Lower lobe of right lung (tissue), 2 donors: ENCODE results near the gene ARHGEF28. TPM values are rescaled to one million over a fixed set of nuclear protein-coding genes. Genes with fewer than 3 reads are reported as not detected.
A peak's percentile ranks its signal among the peaks of the same experiment; 100 is the strongest.

Experiments
- ATAC-seq, 2 donors: fragments of 200-7000 bp; cut with Tn5 transposase; one replicate each; pipeline ENCODE4 v1.9.1; 2020 to 2022; ENCODE audit warnings: mild to moderate bottlenecking in 2 of 2, moderate library complexity in 2 of 2
- DNase-seq: peaks from one replicate; pipeline ENCODE4 v3.0.0-alpha.2; 2020
- H3K27ac ChIP-seq: fragments of 200-600 bp; one replicate; pipeline ENCODE4 v1.8.0; 2022
- H3K27me3 ChIP-seq: fragments of 200-600 bp; one replicate; pipeline ENCODE4 v1.8.0; 2022; ENCODE audit warnings: low read depth
- H3K36me3 ChIP-seq: fragments of 200-600 bp; one replicate; pipeline ENCODE4 v1.8.0; 2022; ENCODE audit warnings: mild to moderate bottlenecking
- H3K4me1 ChIP-seq: fragments of 200-600 bp; one replicate; pipeline ENCODE4 v1.8.0; 2022
- H3K4me3 ChIP-seq: fragments of 200-600 bp; one replicate; pipeline ENCODE4 v1.8.0; 2022; ENCODE audit warnings: mild to moderate bottlenecking
- H3K9me3 ChIP-seq: fragments of 200-600 bp; one replicate; pipeline ENCODE4 v1.8.0; 2022
- intact Hi-C: fragments of 100-400 bp; cut with DNase I; formaldehyde crosslinking; loops from one replicate; pipeline ENCODE4 v1.11.0; 2022
- total RNA-seq: library from RNA; stranded (reverse); fragmentation: NEBNext Ultra II Directional; extraction: Animal tissue kit (Norgen Biotek cat#: 25700); gene quantifications from one replicate; pipeline ENCODE4 v1.2.1, GENCODE V29; 2021
- TF ChIP-seq, protein P1 (sequence below): fragments of 200-600 bp; IDR thresholded peaks from one replicate; pipeline ENCODE4 v1.8.0; 2022; ENCODE audit warnings: antibody characterized with exemption, mild to moderate bottlenecking
- donor health status: DM: no; HTN: yes; CAD: no; lungs with severe emphysema.

The ARHGEF28 gene
- total RNA-seq, 1 donor from 2014 or later: 30.4 TPM

DNA sequence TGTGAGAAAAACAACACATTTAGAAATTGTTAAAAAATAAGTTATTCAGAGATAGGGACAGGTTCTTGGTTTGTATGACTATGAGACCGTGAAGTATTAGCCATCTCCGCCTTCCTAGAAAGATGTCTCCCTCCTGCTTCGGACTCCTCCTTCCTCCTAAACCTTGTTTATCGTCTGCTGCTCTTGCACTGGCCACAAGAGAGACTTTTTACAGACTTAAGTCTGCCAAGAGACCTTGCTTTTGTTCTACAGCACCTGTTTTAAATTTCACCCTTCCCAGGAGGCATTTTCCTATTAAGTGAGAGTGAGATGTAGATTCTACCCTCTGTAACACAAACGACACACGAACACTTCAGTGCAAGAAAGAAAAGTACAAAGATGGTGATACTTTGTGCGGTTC, 274.6 kb downstream of the ARHGEF28 start:
- Histone ChIP-seq H3K4me3 (no peak overlapping the region), H3K9me3 (no peaks in the 10 kb centered on the region), H3K27me3 (no peaks in the 10 kb centered on the region), H3K4me1 (peaks cover 19% of the 10 kb centered on the region), H3K27ac (no peak overlapping the region), H3K36me3 (peaks cover 24% of the 10 kb centered on the region)
- DNase-seq: no peak
- TF ChIP-seq, protein P1, sequence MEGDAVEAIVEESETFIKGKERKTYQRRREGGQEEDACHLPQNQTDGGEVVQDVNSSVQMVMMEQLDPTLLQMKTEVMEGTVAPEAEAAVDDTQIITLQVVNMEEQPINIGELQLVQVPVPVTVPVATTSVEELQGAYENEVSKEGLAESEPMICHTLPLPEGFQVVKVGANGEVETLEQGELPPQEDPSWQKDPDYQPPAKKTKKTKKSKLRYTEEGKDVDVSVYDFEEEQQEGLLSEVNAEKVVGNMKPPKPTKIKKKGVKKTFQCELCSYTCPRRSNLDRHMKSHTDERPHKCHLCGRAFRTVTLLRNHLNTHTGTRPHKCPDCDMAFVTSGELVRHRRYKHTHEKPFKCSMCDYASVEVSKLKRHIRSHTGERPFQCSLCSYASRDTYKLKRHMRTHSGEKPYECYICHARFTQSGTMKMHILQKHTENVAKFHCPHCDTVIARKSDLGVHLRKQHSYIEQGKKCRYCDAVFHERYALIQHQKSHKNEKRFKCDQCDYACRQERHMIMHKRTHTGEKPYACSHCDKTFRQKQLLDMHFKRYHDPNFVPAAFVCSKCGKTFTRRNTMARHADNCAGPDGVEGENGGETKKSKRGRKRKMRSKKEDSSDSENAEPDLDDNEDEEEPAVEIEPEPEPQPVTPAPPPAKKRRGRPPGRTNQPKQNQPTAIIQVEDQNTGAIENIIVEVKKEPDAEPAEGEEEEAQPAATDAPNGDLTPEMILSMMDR: no peak
- ATAC-seq: no peak
- intact Hi-C loops: loop anchor here (5.0 kb wide), 1 partner anchor 747 kb away; no protein-coding TSS in a partner anchor

DNA sequence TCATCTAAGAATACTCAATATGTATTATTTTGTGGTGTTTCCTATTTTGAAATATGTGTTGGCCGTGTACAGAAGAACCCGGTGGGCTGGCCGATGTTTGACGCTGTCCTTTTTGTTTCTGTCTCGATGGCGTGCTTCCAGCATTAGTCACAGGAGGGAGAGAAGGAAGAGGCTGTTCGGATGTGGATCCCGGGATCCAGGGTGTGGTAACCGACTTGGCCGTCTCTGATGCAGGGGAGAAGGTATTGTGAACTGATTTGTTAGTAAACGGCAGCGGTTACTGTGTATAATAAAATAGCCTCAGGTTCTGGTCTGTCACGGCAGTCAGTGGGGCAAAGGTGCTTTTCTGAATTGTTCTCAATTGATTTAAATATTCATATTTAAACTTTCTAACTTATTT, 275.0 kb downstream of the ARHGEF28 start:
- no peak for DNase-seq
- no peak overlapping the region for H3K4me3 ChIP-seq
- H3K4me1 ChIP-seq: peaks cover 19% of the 10 kb centered on the region
- TF ChIP-seq, protein P1: no peak
- intact Hi-C loops: loop anchor here (5.0 kb wide), 1 partner anchor 746 kb away; no protein-coding TSS in a partner anchor
- H3K36me3 ChIP-seq: peaks cover 24% of the 10 kb centered on the region
- no peak overlapping the region for H3K27ac ChIP-seq
- H3K27me3 ChIP-seq: no peaks in the 10 kb centered on the region
- no peak for ATAC-seq
- no peaks in the 10 kb centered on the region for H3K9me3 ChIP-seq

DNA sequence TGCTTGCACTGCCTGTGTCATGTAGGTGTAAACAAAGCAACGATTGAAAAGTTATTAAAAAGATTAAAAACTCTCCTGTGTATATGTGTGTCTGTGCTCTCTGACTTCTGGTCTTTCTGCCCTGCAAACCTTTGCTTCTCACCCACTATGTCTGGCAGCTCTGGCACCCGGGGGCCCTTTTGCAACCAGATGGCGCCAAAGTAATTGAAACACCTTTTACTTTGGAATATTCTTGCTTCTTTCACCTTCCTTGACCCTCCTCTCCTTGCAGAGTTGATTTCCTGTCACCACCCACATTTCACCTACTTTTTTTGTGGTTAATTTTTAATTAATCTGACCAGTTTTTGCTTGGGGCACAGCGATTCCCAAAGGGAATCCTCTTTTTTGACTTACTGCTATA, 275.5 kb downstream of the ARHGEF28 start:
- Histone ChIP-seq H3K4me1 (peaks cover 19% of the 10 kb centered on the region), H3K9me3 (no peaks in the 10 kb centered on the region), H3K27me3 (no peaks in the 10 kb centered on the region), H3K36me3 (peaks cover 24% of the 10 kb centered on the region), H3K27ac (no peak overlapping the region), H3K4me3 (no peak overlapping the region)
- ATAC-seq: peak in 1 of 2 donors; percentile 28
- DNase-seq: no peak
- TF ChIP-seq, protein P1: no peak
- intact Hi-C loops: loop anchor here (5.0 kb wide), 1 partner anchor 746 kb away; no protein-coding TSS in a partner anchor

DNA sequence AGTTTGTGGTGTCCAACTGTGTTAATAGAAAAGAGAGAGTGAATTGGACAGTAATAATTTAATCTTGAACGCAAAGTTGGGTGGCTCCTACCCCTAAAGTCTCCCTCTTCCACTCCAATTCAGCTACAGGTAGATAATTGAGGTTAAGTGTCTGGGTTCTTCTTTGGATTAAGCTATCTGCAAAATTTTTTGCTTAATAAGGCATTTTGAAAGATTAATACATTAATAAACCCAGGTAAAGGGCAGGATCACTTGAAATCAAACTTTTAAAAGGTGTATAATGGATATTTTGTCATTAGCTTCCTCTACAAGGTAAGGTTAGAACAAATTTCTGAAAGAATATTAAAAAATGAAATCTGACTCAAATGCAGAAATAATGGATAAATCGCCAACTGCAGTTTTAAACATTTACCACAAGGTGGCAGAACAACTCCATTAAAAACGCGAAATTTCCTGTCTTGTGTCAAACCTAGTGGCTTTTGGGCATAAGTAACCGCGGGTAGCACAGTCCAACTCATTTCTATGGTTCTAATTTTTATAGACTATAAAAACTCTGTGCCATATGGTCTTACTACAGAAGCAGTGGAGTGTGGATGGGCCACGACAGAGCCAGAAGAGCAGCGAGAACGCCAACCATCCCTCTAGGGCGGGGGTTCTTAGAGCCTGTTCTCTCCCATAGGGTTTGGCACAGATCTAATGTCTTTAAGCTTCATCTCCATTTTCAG, 276.5 kb downstream of the ARHGEF28 start:
- Histone ChIP-seq H3K4me3 (no peak overlapping the region), H3K36me3 (peaks cover 24% of the 10 kb centered on the region), H3K9me3 (no peaks in the 10 kb centered on the region), H3K27ac (no peak overlapping the region), H3K4me1 (peaks cover 19% of the 10 kb centered on the region), H3K27me3 (no peaks in the 10 kb centered on the region)
- intact Hi-C loops: loop anchor here (5.0 kb wide), 1 partner anchor 745 kb away; no protein-coding TSS in a partner anchor
- DNase-seq: no peak
- ATAC-seq: peak; percentile 62 to 65
- TF ChIP-seq, protein P1: peak; percentile 89

DNA sequence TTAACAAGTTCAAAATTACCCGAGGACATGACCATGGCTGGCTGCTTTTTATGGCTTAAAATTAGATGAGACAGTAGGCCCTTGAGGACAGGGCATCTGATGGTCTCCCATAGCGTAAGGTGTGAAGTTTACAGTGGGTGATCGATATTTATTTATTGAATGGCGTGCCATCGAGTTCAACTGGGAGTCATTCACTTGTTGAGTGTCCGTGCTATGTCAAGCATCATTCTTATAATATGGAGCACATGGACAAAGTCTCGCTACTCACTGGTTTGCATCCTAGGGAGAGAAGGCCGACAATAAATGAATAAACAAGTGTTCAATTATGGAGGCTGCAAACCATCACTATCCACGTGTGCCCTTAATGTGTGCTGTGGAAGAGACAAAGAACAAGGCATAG, 277.2 kb downstream of the ARHGEF28 start:
- DNase-seq: no peak
- Histone ChIP-seq H3K36me3 (peaks cover 21% of the 10 kb centered on the region), H3K27ac (no peak overlapping the region), H3K4me3 (no peak overlapping the region), H3K9me3 (no peaks in the 10 kb centered on the region), H3K4me1 (peaks cover 19% of the 10 kb centered on the region), H3K27me3 (no peaks in the 10 kb centered on the region)
- TF ChIP-seq, protein P1: no peak
- no peak for ATAC-seq
- intact Hi-C loops: loop anchor here (5.0 kb wide), 1 partner anchor 744 kb away; no protein-coding TSS in a partner anchor
